ENCODE measurements around the gene PIH1D1. TPM values are rescaled to one million over a fixed set of nuclear protein-coding genes. Genes with fewer than 3 reads are reported as not detected.
A peak's percentile ranks its signal among the peaks of the same experiment; 100 is the strongest.

The PIH1D1 gene
- total and polyA plus RNA-seq, 2 experiments from 2014 or later: 103 to 164 TPM

- no peaks in the 10 kb centered on the region for H3K36me3 ChIP-seq (ENCODE audit: insufficient read depth)
- peaks cover 5% of the 10 kb centered on the region for H3K9me3 Mint-ChIP-seq
- TF ChIP-seq ETS1 (IDR thresholded peaks at IDR 0.05): no peak
- TF ChIP-seq JUNB (IDR thresholded peaks at IDR 0.05; ENCODE audit: unreplicated experiment): no peak
- TF ChIP-seq ZNF114 (CRISPR knock-in tag; IDR thresholded peaks at IDR 0.05): no peak
- H3K27ac ChIP-seq (ENCODE audit: low read depth): no peak overlapping the region
- peaks cover 83% of the 10 kb centered on the region for H3K27me3 Mint-ChIP-seq (ENCODE audit: insufficient read depth, low read depth, poor library complexity)
- H3K4me1 Mint-ChIP-seq: peaks cover 41% of the 10 kb centered on the region
- no peak overlapping the region for H3K27ac Mint-ChIP-seq
- no peaks in the 10 kb centered on the region; the same call in 2 of the 3 replicates for H3K36me3 Mint-ChIP-seq (ENCODE audit: low read depth)
- DNase-seq (ENCODE audit: low spot score) (no peak), ATAC-seq (no peak)
- H3K4me3 ChIP-seq: no peak overlapping the region
- peaks cover 71% of the 10 kb centered on the region for H3K27me3 ChIP-seq (ENCODE audit: insufficient read depth)
- peaks cover 27% of the 10 kb centered on the region for H3F3A ChIP-seq (replicated peaks; ENCODE audit: low read depth)
- no peak overlapping the region for H2AFZ ChIP-seq
- H4K20me1 ChIP-seq (replicated peaks; ENCODE audit: insufficient read depth): no peaks in the 10 kb centered on the region
- H3K4me2 ChIP-seq: no peak overlapping the region
- H3K9me2 ChIP-seq (ENCODE audit: insufficient read depth): no peaks in the 10 kb centered on the region
- no peaks in the 10 kb centered on the region for H3K79me2 ChIP-seq (replicated peaks; ENCODE audit: insufficient read depth)
- H3K4me1 ChIP-seq (ENCODE audit: insufficient read depth): peaks cover 27% of the 10 kb centered on the region
- no peak overlapping the region; the same call in 2 of the 3 replicates for H3K4me3 Mint-ChIP-seq
These were observed 13.4 kb downstream of the PIH1D1 start for GRCh38 chr19:49438261-49438660.

GRCh38 chr19:49437231-49437630, 14.4 kb downstream of the PIH1D1 start:
- Histone ChIP-seq H3K27ac (ENCODE audit: low read depth) (no peak overlapping the region), H3F3A (replicated peaks; ENCODE audit: low read depth) (peaks cover 27% of the 10 kb centered on the region), H4K20me1 (replicated peaks; ENCODE audit: insufficient read depth) (no peaks in the 10 kb centered on the region), H3K36me3 (ENCODE audit: insufficient read depth) (no peaks in the 10 kb centered on the region), H2AFZ (no peak overlapping the region; the same call in 1 of the 2 replicates), H3K4me3 (peak overlapping the region; percentile 58), H3K4me2 (peak overlapping the region; percentile 80), H3K27me3 (ENCODE audit: insufficient read depth) (peaks cover 81% of the 10 kb centered on the region), H3K9me2 (ENCODE audit: insufficient read depth) (no peaks in the 10 kb centered on the region), H3K4me1 (ENCODE audit: insufficient read depth) (peaks cover 28% of the 10 kb centered on the region), H3K79me2 (replicated peaks; ENCODE audit: insufficient read depth) (no peaks in the 10 kb centered on the region)
- Mint-ChIP-seq H3K27ac (no peak overlapping the region), H3K27me3 (ENCODE audit: insufficient read depth, low read depth, poor library complexity) (peaks cover 82% of the 10 kb centered on the region), H3K9me3 (peaks cover 6% of the 10 kb centered on the region), H3K4me1 (peaks cover 40% of the 10 kb centered on the region), H3K4me3 (no peak overlapping the region; the same call in 1 of the 3 replicates), H3K36me3 (ENCODE audit: low read depth) (peaks cover 1% of the 10 kb centered on the region)
- DNase-seq (ENCODE audit: low spot score): no peak
- no peak for ATAC-seq
- no peak for TF ChIP-seq JUNB (IDR thresholded peaks at IDR 0.05; ENCODE audit: unreplicated experiment)
- TF ChIP-seq EZH2 (IDR thresholded peaks at IDR 0.05; ENCODE audit: low read depth, unreplicated experiment): no peak
- TF ChIP-seq ETS1 (IDR thresholded peaks at IDR 0.05): no peak
- no peak for TF ChIP-seq STAT1 (IDR thresholded peaks at IDR 0.05; ENCODE audit: unreplicated experiment)
- no peak for TF ChIP-seq ZNF462 (CRISPR knock-in tag; IDR thresholded peaks at IDR 0.05)
- TF ChIP-seq CTCF (conservative IDR thresholded peaks at IDR 0.05; ENCODE audit: low read depth in 2 of 2): no peak
- no peak for TF ChIP-seq EZH2phosphoT487 (IDR thresholded peaks at IDR 0.05; ENCODE audit: unreplicated experiment)
- TF ChIP-seq ZNF331 (CRISPR knock-in tag; IDR thresholded peaks at IDR 0.05; ENCODE audit: low read depth): no peak
- no peak for TF ChIP-seq CREB1 (CRISPR knock-in tag; IDR thresholded peaks at IDR 0.05; ENCODE audit: low read depth)
- TF ChIP-seq POLR2AphosphoS5 (IDR thresholded peaks at IDR 0.05; ENCODE audit: low read depth): no peak
- no peak for TF ChIP-seq NANOG (IDR thresholded peaks at IDR 0.05; ENCODE audit: borderline replicate concordance)

Data from GM23338 (cell line).